HCT116 (cell line): Measurements from ENCODE around the gene ADK. TPM values are rescaled to one million over a fixed set of nuclear protein-coding genes. Genes with fewer than 3 reads are reported as not detected.
"Not testable (repeated sequence)": the region's sequence is repeated elsewhere in the genome, so short reads cannot be mapped to it uniquely, and the experiment has no call there.

ENCODE experiments used
- ATAC-seq: fragments of 200-7000 bp; cut with Tn5 transposase; 2 replicates; pipeline ENCODE4 v1.9.1; 2020; ENCODE audit warnings: mild to moderate bottlenecking, moderate library complexity
- BruUV-seq: library from RNA; stranded (reverse); fragments of 400-500 nt; replicated peaks from 2 replicates; lab custom pipeline; 2021; lab: Mats Ljungman, UMichigan
- CTCF ChIA-PET: fragments of 300-600 bp; sonication (Branson Sonifier 250); formaldehyde crosslinking; loops from one replicate; lab custom pipeline; 2021; ENCODE audit warnings: antibody characterized with exemption; lab: Charles Lee
- POLR2A ChIA-PET: fragments of 300-600, 350-600 bp; sonication (Branson Sonifier 250); formaldehyde crosslinking; loops from one replicate; lab custom pipeline; 2021; ENCODE audit warnings: antibody characterized with exemption; lab: Charles Lee
- RAD21 ChIA-PET, 2 experiments: fragments of 300-600 bp; sonication (Branson Sonifier 250); formaldehyde crosslinking; loops; one replicate each; lab custom pipeline; 2023; ENCODE audit warnings: low total read pairs in 2 of 2; ENCODE audit not compliant: uncharacterized antibody in 2 of 2, unreplicated experiment in 2 of 2, low non-redundant PET in 1 of 2; lab: Charles Lee
- DNase-seq: peaks from one replicate; pipeline ENCODE4 v3.0.0-alpha.2; 2010; ENCODE audit warnings: low read depth, low spot score
- H2AFZ ChIP-seq: fragments of 200-600 bp; shearing (Covaris generic), sonication (generic); 2 replicates; pipeline ENCODE4 v1.6.1; 2017; ENCODE audit warnings: low read depth, mixed run types, mixed read lengths, antibody characterized with exemption, low read length; ENCODE audit not compliant: poor library complexity, severe bottlenecking
- H3K27ac ChIP-seq: 2 replicates; pipeline ENCODE4 v1.5.1; 2012; ENCODE audit warnings: low read depth, low read length
- H3K27me3 ChIP-seq: fragments of 200-600 bp; sonication (generic); 2 replicates; pipeline ENCODE4 v1.6.1; 2016; ENCODE audit warnings: mixed run types, low read length, mixed read lengths; ENCODE audit not compliant: insufficient read depth
- H3K36me3 ChIP-seq, 2 experiments: fragments of 200-500 bp in 1 of 2; fragments of 200-600 bp in 1 of 2; sonication (Bioruptor generic) in 1 of 2; sonication (generic) in 1 of 2; 2 replicates each; pipeline versions ENCODE4 v1.5.1 to v1.6.1; 2014 to 2016; ENCODE audit warnings: low read length in 2 of 2, inconsistent platforms in 1 of 2, mixed read lengths in 1 of 2, mixed run types in 1 of 2; ENCODE audit not compliant: insufficient read depth in 2 of 2, control insufficient read depth in 1 of 2
- H3K4me1 ChIP-seq, 2 experiments: fragments of 200-600 bp in 1 of 2; sonication (generic) in 1 of 2; 2 replicates each; pipeline versions ENCODE4 v1.5.1 to v1.6.1; 2012 to 2017; ENCODE audit warnings: low read length in 2 of 2, inconsistent platforms in 1 of 2, mild to moderate bottlenecking in 1 of 2, mixed read lengths in 1 of 2, mixed run types in 1 of 2, moderate library complexity in 1 of 2; ENCODE audit not compliant: insufficient read depth in 2 of 2, control insufficient read depth in 1 of 2
- H3K4me2 ChIP-seq: fragments of 200-600 bp; sonication (generic); 2 replicates; pipeline ENCODE4 v1.6.1; 2017; ENCODE audit warnings: mixed run types, low read length, mixed read lengths
- H3K4me3 ChIP-seq, 2 experiments: fragments of 200-600 bp in 1 of 2; sonication (generic) in 1 of 2; replicated peaks in 1 of 2; 2 replicates each; pipeline ENCODE4 v1.5.1; 2011 to 2016; ENCODE audit warnings: low read length in 2 of 2, control low read depth in 1 of 2, low read depth in 1 of 2, mild to moderate bottlenecking in 1 of 2, mixed read lengths in 1 of 2, mixed run types in 1 of 2
- H3K79me2 ChIP-seq: fragments of 200-600 bp; sonication (generic); 2 replicates; pipeline ENCODE4 v1.6.1; 2017; ENCODE audit warnings: mild to moderate bottlenecking, mixed run types, low read length, moderate library complexity, mixed read lengths; ENCODE audit not compliant: insufficient read depth
- H3K9ac ChIP-seq: fragments of 200-600 bp; sonication (generic); 2 replicates; pipeline ENCODE4 v1.6.1; 2016; ENCODE audit warnings: low read length, mixed read lengths
- H3K9me2 ChIP-seq: fragments of 200-600 bp; sonication (generic), shearing (Covaris generic); 2 replicates; pipeline ENCODE4 v1.6.1; 2017; ENCODE audit warnings: mixed run types, mild to moderate bottlenecking, moderate library complexity; ENCODE audit not compliant: insufficient read depth
- H3K9me3 ChIP-seq, 2 experiments: fragments of 200-500 bp in 1 of 2; fragments of 200-600 bp in 1 of 2; sonication (Bioruptor generic) in 1 of 2; sonication (generic) in 1 of 2; 2 replicates each; pipeline ENCODE4 v1.6.1; 2014 to 2017; ENCODE audit warnings: low read length in 2 of 2, mixed read lengths in 2 of 2, inconsistent platforms in 1 of 2, low read depth in 1 of 2, mild to moderate bottlenecking in 1 of 2, mixed run types in 1 of 2, moderate library complexity in 1 of 2; ENCODE audit not compliant: control insufficient read depth in 1 of 2, insufficient read depth in 1 of 2
- H4K20me1 ChIP-seq: fragments of 200-600 bp; sonication (generic), shearing (Covaris generic); 2 replicates; pipeline ENCODE4 v1.6.1; 2017; ENCODE audit warnings: mixed run types, mild to moderate bottlenecking, moderate library complexity; ENCODE audit not compliant: insufficient read depth
- CEBPB ChIP-seq: IDR thresholded peaks from 2 replicates; pipeline ENCODE4 v1.6.1; 2012; ENCODE audit warnings: low read depth
- FOSL1 ChIP-seq: IDR thresholded peaks from 2 replicates; pipeline ENCODE4 v1.6.1; 2012; ENCODE audit warnings: low read depth
- JUND ChIP-seq: IDR thresholded peaks from 2 replicates; pipeline ENCODE4 v1.6.1; 2012
- MAX ChIP-seq: IDR thresholded peaks from 2 replicates; pipeline ENCODE4 v1.6.1; 2012
- POLR2AphosphoS5 ChIP-seq: IDR thresholded peaks from 2 replicates; pipeline ENCODE4 v1.6.1; 2011; ENCODE audit warnings: mild to moderate bottlenecking, low read depth, low read length, moderate library complexity
- TCF7L2 ChIP-seq: IDR thresholded peaks from 2 replicates; pipeline ENCODE4 v1.7.0; 2011; ENCODE audit warnings: borderline replicate concordance, inconsistent platforms; ENCODE audit not compliant: insufficient read depth, insufficient read length; ENCODE audit errors: extremely low read depth
- YY1 ChIP-seq: IDR thresholded peaks from 2 replicates; pipeline ENCODE4 v1.6.1; 2011; ENCODE audit warnings: low read length, low read depth, moderate library complexity, mild to moderate bottlenecking; ENCODE audit not compliant: insufficient replicate concordance; ENCODE audit errors: extremely low read depth
- intact Hi-C: fragments of 100-400 bp; cut with micrococcal nuclease; formaldehyde crosslinking; loops from 2 replicates; pipeline ENCODE4 v1.10.0; 2022
- total RNA-seq: library from RNA; stranded (reverse); gene quantifications from one replicate; pipeline ENCODE4 v1.2.1, GENCODE V29; 2021; ENCODE audit not compliant: unreplicated experiment
- TF ChIP-seq, protein P1 (sequence below): IDR thresholded peaks from 2 replicates; pipeline ENCODE4 v1.6.1; 2012

The ADK gene
- total RNA-seq, 1 experiment from 2014 or later, result 55.0 TPM

DNA sequence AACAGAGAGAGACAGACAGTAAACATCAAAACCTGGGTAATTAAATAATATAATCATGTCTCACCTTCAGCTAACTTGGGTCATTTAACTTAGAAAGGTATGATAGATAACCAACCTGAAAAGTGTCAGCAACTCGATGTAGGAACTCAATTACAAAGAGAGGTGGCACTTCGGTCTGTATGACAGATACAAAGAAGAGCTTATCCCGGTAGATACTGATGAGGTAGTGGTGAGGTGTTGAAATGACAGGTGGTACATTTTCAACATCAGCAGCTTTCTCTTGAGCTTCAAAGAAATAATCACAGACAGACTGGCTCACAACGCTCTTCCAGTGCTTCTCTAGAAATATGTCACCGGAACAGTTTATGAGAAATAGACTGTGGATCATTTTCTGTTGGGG is 13.0 kb upstream of the ADK start:
- no peak for ATAC-seq
- Histone ChIP-seq H3K4me3 (no peak overlapping the region), H3K36me3 (peaks cover 37 to 39% of the 10 kb centered on the region in 2 experiments), H2AFZ (no peak overlapping the region), H3K79me2 (peaks cover 31% of the 10 kb centered on the region), H3K4me2 (no peak overlapping the region), H3K9me2 (no peaks in the 10 kb centered on the region), H3K9ac (no peak overlapping the region), H3K9me3 (no peaks in the 10 kb centered on the region), H3K27ac (no peak overlapping the region), H4K20me1 (no peaks in the 10 kb centered on the region), H3K27me3 (no peaks in the 10 kb centered on the region), H3K4me1 (no peaks in the 10 kb centered on the region)
- POLR2A ChIA-PET, result interaction anchor here (1.2 kb wide), 1 partner anchor 19 kb away, joined by 3 read pairs; no protein-coding TSS in a partner anchor
- DNase-seq, result no peak
- CTCF ChIA-PET, result no interaction called here
- TF ChIP-seq YY1 (no peak), TCF7L2 (no peak), FOSL1 (no peak), MAX (no peak), POLR2AphosphoS5 (no peak), CEBPB (no peak), JUND (no peak)
- TF ChIP-seq, protein P1, sequence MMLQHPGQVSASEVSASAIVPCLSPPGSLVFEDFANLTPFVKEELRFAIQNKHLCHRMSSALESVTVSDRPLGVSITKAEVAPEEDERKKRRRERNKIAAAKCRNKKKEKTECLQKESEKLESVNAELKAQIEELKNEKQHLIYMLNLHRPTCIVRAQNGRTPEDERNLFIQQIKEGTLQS, result no peak
- no TSS peak for BruUV-seq
- RAD21 ChIA-PET, result no interaction called here
- intact Hi-C loops, result no loop called here

DNA sequence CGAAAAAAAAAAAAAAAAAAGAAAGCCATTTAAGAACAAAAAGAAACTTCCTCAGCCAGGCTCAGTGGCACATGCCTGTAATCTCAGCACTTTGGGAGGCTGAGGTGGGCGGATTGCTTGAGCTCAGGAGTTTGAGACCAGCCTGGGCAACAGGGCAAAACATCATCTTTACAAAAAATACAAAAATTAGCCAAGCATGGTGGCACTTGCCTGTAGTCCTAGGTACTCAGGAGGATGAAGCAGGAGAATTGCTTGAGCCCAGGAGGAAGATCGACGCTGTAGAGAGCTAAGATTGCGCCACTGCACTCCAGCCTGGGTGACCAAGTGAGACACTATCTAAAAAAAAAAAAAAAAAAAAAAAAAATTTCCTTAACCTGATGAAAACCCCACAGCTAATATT is 12.4 kb upstream of the ADK start:
- intact Hi-C loops, CTCF ChIA-PET: not testable (repeated sequence)
- POLR2A ChIA-PET, result interaction anchor here (1.2 kb wide), 1 partner anchor 18 kb away, joined by 3 read pairs; no protein-coding TSS in a partner anchor

More for the DNA sequence above, 12.4 kb upstream of the ADK start:
- H3K4me1 ChIP-seq, H2AFZ ChIP-seq, H3K27ac ChIP-seq, H3K9me2 ChIP-seq, H3K9ac ChIP-seq, H3K27me3 ChIP-seq, ATAC-seq, H4K20me1 ChIP-seq, H3K4me2 ChIP-seq, DNase-seq, BruUV-seq, H3K9me3 ChIP-seq, RAD21 ChIA-PET, H3K4me3 ChIP-seq: not testable (repeated sequence)
- Histone ChIP-seq H3K36me3 (peaks cover 34 to 39% of the 10 kb centered on the region in 2 experiments), H3K79me2 (peaks cover 35% of the 10 kb centered on the region)
